Measurements from ENCODE around the gene LCN9. TPM values are rescaled to one million over a fixed set of nuclear protein-coding genes. Genes with fewer than 3 reads are reported as not detected.

The LCN9 gene, protein sequence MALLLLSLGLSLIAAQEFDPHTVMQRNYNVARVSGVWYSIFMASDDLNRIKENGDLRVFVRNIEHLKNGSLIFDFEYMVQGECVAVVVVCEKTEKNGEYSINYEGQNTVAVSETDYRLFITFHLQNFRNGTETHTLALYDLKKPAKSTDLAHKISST
- total RNA-seq: not detected in 2 replicates

DNA sequence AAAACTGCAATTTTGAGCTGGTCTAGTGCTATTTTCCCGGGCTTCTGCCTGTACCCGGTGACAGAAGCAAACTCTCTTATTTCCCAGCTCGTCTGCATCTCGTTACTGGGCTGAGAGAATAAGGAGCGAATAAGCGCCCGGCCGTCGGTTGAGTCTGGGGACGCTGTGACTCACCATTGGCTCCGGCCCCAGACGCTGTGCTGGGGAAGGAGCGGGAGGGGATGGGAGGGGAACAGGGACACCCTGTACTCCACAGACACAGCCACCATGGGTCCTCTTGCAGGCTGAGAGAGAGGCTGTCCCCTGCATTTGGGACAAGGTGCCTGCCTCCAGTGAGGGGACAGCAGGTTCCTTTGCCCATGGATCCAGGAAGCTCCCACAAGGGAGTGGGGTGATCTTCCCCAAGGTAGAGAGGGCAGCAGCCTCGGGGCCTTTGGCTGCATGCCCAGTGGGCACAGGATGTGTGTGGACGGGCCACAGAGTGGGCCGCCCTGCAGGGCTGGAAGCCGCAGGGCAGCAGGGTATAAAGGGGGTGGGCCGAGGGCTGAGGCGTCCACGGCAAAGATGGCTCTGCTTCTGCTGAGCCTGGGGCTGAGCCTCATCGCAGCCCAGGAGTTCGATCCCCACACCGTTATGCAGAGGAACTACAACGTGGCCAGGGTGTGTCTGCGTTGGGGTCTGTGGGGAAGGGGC is at the start of gene LCN9:
TSS of gene LCN9 (plus strand) at position 552 of the 693 bp plus-strand sequence. CDS start at position 565, 13 bp downstream.

DNA sequence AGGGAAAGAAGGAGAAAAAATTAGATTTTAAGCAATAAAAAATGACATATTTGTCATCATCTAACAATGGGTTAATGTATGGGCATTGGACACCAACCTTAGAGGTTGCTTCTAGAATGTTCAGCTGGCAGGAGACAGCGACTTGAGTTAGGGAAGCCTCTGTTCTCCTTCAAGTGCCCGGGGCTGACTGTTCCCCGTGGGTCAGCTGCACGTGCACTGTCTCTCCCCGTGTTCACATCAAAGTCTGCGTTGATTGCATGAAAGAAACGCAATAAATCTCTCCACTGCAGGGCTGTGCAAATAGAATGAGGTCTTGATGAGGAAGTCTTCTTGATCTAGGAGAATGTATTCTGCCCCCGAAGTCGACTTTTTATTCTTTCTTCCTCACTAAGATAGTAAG is 23.9 kb upstream of the LCN9 start, which contains the start of gene GLT6D1:
TSS of gene GLT6D1 (minus strand) at position 345 of the 400 bp plus-strand sequence. CDS start 353 bp downstream, outside the sequence.

DNA sequence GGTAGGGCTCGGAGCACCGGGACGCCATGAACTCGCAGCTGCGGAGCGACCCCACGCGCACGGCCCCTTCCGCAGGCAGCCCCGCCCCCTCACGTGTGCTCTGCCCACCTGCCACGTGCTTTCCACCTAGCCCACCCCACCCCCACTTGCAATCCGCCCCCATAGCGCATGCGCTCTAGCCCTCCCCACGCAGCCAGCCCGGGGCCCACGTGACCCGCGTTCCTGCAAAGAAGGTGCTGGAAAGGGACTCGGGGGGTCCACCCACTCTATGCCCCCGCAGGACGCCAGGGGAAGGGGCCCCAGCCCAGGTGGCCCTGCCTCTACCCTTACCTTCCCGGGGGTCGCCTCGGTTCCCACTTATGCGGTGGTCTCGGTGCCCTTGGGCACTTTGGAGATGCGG is 36.3 kb downstream of the LCN9 start, which contains the start of gene SOHLH1:
TSS of gene SOHLH1 (minus strand) at position 42 of the 400 bp plus-strand sequence. CDS start at position 28, 14 bp downstream.

DNA sequence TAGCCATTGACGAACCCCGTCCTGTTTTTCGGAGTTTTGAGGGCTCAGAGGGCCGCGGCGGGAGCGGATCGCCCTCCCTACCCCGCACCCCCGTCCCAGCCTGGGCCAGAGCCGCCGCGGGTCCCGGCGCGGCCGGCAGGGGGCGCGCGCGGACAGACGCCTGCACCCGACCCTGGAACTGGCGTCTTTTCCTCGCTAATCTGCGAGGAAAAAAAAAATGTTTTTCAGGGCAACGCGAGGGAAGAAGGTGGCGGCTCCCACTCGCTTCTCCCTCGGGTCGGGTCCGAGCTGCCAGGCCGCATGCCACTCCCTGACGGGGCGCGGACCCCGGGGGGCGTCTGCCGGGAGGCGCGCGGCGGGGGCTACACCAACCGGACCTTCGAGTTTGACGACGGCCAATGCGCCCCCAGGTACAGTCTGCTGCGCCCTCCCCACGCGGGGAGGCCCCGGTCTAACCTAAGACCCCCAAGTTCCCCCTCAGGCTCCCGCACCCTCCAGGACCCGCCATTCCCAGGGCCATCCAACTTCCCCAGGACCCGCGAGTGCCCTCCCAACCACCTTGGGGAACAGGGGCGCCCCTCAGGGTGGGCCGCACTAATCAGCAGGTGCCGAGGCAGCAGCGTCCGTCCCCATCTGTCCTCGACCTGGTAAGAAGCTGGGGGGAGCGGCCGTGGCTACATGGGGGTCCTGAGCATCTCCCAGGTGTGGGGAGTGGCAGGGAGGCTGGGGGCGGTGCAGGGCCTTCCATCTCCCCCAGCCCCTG is 39.0 kb downstream of the LCN9 start, which contains the start of gene KCNT1:
TSS of gene KCNT1 (plus strand) at position 227 of the 763 bp plus-strand sequence. CDS start at position 301, 74 bp downstream.

Other genes starting within 250 kb of the LCN9 start
- 10.4 and 21.3 TPM in 2 replicates for gene PPP1R26, start 183.5 kb upstream of the LCN9 start, total RNA-seq
- gene MRPS2, start 162.6 kb upstream of the LCN9 start, total RNA-seq: 5.3 and 11.6 TPM in 2 replicates
- gene LCN1, start 141.9 kb upstream of the LCN9 start, total RNA-seq: 0.59 TPM in 1 of 2 replicates, not detected in the other
- gene OBP2A, start 117.2 kb upstream of the LCN9 start, total RNA-seq: not detected in 2 replicates
- gene PAEP, start 101.6 kb upstream of the LCN9 start, total RNA-seq: not detected in 2 replicates
- not detected in 2 replicates for gene GLT6D1, start 23.8 kb upstream of the LCN9 start, total RNA-seq
- gene SOHLH1, start 36.2 kb downstream of the LCN9 start, total RNA-seq: not detected in 2 replicates
- gene KCNT1, start 38.9 kb downstream of the LCN9 start, total RNA-seq: not detected in 2 replicates
- gene CAMSAP1, start 244.2 kb downstream of the LCN9 start, total RNA-seq: 19.9 and 38.7 TPM in 2 replicates